Common myeloid progenitor, CD34-positive (primary cell): Measurements from ENCODE around the gene NRL.
A peak's percentile ranks its signal among the peaks of the same experiment; 100 is the strongest.

ENCODE experiments used
- CTCF ChIA-PET: fragments of 350-600 bp; sonication (Branson Sonifier 250); formaldehyde crosslinking; loops from one replicate; lab custom pipeline; 2021; ENCODE audit warnings: antibody characterized with exemption; lab: Charles Lee
- POLR2A ChIA-PET: fragments of 350-600 bp; sonication (Branson Sonifier 250); formaldehyde crosslinking; loops from one replicate; lab custom pipeline; 2021; ENCODE audit warnings: antibody characterized with exemption; lab: Charles Lee
- DNase-seq, 3 donors: peaks; one replicate each; pipeline versions ENCODE4 v3.0.0 to v3.0.0-alpha.2; 2013
- H3K27ac ChIP-seq, 2 experiments: 1 replicate in 1 of 2; 2 replicates in 1 of 2; pipeline ENCODE4 v1.7.0; 2013; ENCODE audit warnings: inconsistent platforms in 2 of 2, low read length in 2 of 2, mild to moderate bottlenecking in 2 of 2, low read depth in 1 of 2, moderate library complexity in 1 of 2; ENCODE audit not compliant: severe bottlenecking in 2 of 2, insufficient read depth in 1 of 2, poor library complexity in 1 of 2
- H3K27me3 ChIP-seq, 5 experiments: replicated peaks in 2 of 5; 1 replicate in 3 of 5; 2 replicates in 2 of 5; pipeline versions ENCODE4 v1.6.1 to v1.7.0; 2013; ENCODE audit warnings: low read length in 4 of 5, mild to moderate bottlenecking in 2 of 5, moderate library complexity in 2 of 5, inconsistent platforms in 1 of 5; ENCODE audit not compliant: insufficient read depth in 5 of 5, control insufficient read depth in 4 of 5
- H3K36me3 ChIP-seq, 4 experiments: 1 replicate in 2 of 4; 2 replicates in 2 of 4; pipeline versions ENCODE4 v1.6.1 to v1.7.0; 2013; ENCODE audit warnings: low read length in 3 of 4, control low read depth in 1 of 4, mild to moderate bottlenecking in 1 of 4; ENCODE audit not compliant: control insufficient read depth in 4 of 4, insufficient read depth in 4 of 4
- H3K4me1 ChIP-seq, 4 experiments: 1 replicate in 3 of 4; 2 replicates in 1 of 4; pipeline versions ENCODE4 v1.6.1 to v1.7.1; 2013; ENCODE audit warnings: low read length in 3 of 4, mild to moderate bottlenecking in 3 of 4, control low read depth in 1 of 4, inconsistent platforms in 1 of 4, moderate library complexity in 1 of 4; ENCODE audit not compliant: control insufficient read depth in 4 of 4, insufficient read depth in 4 of 4; ENCODE audit errors: control extremely low read depth in 1 of 4
- H3K4me3 ChIP-seq, 7 experiments: 1 replicate in 4 of 7; 2 replicates in 3 of 7; pipeline versions ENCODE4 v1.5.1 to v1.7.0; 2013; ENCODE audit warnings: mild to moderate bottlenecking in 7 of 7, low read length in 6 of 7, moderate library complexity in 6 of 7, inconsistent platforms in 2 of 7, low read depth in 2 of 7, control low read depth in 1 of 7; ENCODE audit not compliant: insufficient read depth in 4 of 7, control insufficient read depth in 1 of 7; ENCODE audit errors: extremely low read depth in 1 of 7
- H3K9me3 ChIP-seq, 5 experiments: 1 replicate in 4 of 5; 2 replicates in 1 of 5; pipeline versions ENCODE4 v1.6.1 to v1.7.1; 2013; ENCODE audit warnings: low read length in 4 of 5, mild to moderate bottlenecking in 2 of 5, inconsistent platforms in 1 of 5, low read depth in 1 of 5, moderate library complexity in 1 of 5; ENCODE audit not compliant: control insufficient read depth in 4 of 5, insufficient read depth in 2 of 5; ENCODE audit errors: control extremely low read depth in 1 of 5
- WGBS: methylation state at CpG from one replicate; pipeline ENCODE4 v1.1.5; 2013; ENCODE audit not compliant: insufficient coverage; 5-methylcytosine and 5-hydroxymethylcytosine counted together

Gene NRL

GRCh38 chr14:24056800-24057184, 58.0 kb downstream of the NRL start:
- whole genome bisulfite sequencing = 91% methylated on average over 7 of the region's 8 CpGs
- no peak for DNase-seq
- ChIA-PET CTCF (interaction anchor here (0.7 to 12.7 kb wide), 15 partner anchors 10 to 106 kb away, joined by 3 to 188 read pairs (median 11); partner anchors contain the start of genes CPNE6, EMC9, IRF9 and PCK2), POLR2A (interaction anchor here (1.4 kb wide), 1 partner anchor 23 kb away, joined by 7 read pairs; no protein-coding TSS in a partner anchor)
- Histone ChIP-seq H3K4me3 (no peak overlapping the region), H3K27ac (no peak overlapping the region), H3K4me1 (peaks cover 0 to 10% (median 10%) of the 10 kb centered on the region in 4 experiments), H3K9me3 (no peaks in the 10 kb centered on the region), H3K36me3 (no peaks in the 10 kb centered on the region), H3K27me3 (peaks cover 0 to 14% (median 9%) of the 10 kb centered on the region in 5 experiments)

GRCh38 chr14:24055971-24056799, 58.6 kb downstream of the NRL start:
- Histone ChIP-seq H3K9me3 (no peaks in the 10 kb centered on the region), H3K4me3 (no peak overlapping the region), H3K4me1 (peaks cover 0 to 16% (median 15%) of the 10 kb centered on the region in 4 experiments), H3K27ac (no peak overlapping the region), H3K36me3 (no peaks in the 10 kb centered on the region), H3K27me3 (peaks cover 0 to 15% (median 9%) of the 10 kb centered on the region in 5 experiments)
- ChIA-PET CTCF (interaction anchor here (0.7 to 12.7 kb wide), 11 partner anchors 12 to 105 kb away, joined by 3 to 188 read pairs (median 11); partner anchors contain the start of genes CPNE6, EMC9, IRF9 and PCK2), POLR2A (interaction anchor here (1.4 kb wide), 1 partner anchor 24 kb away, joined by 7 read pairs; no protein-coding TSS in a partner anchor)
- 97% methylated on average over 7 of the region's 10 CpGs for WGBS
- no peak for DNase-seq

- WGBS = 88% methylated on average over 5 of the region's 9 CpGs
- POLR2A ChIA-PET = no interaction called here
- Histone ChIP-seq H3K36me3 (no peaks in the 10 kb centered on the region), H3K4me1 (peaks cover 0 to 16% (median 16%) of the 10 kb centered on the region in 4 experiments), H3K9me3 (no peaks in the 10 kb centered on the region), H3K27ac (no peak overlapping the region), H3K27me3 (peaks cover 0 to 15% (median 9%) of the 10 kb centered on the region in 5 experiments), H3K4me3 (no peak overlapping the region)
- no peak for DNase-seq
- CTCF ChIA-PET = interaction anchor here (0.6 to 12.7 kb wide), 7 partner anchors 11 to 107 kb away, joined by 3 to 188 read pairs (median 5); partner anchors contain the start of genes CPNE6, IRF9 and PCK2
Measured at GRCh38 chr14:24054646-24055045, 60.1 kb downstream of the NRL start.

GRCh38 chr14:24054324-24054641, 60.5 kb downstream of the NRL start:
- CTCF ChIA-PET = interaction anchor here (0.9 to 12.7 kb wide), 7 partner anchors 12 to 107 kb away, joined by 3 to 188 read pairs (median 5); partner anchors contain the start of genes CPNE6, IRF9 and PCK2
- Histone ChIP-seq H3K4me3 (no peak overlapping the region), H3K27me3 (peaks cover 0 to 15% (median 9%) of the 10 kb centered on the region in 5 experiments), H3K4me1 (peaks cover 0 to 16% (median 16%) of the 10 kb centered on the region in 4 experiments), H3K36me3 (no peaks in the 10 kb centered on the region), H3K27ac (no peak overlapping the region), H3K9me3 (no peaks in the 10 kb centered on the region)
- POLR2A ChIA-PET = no interaction called here
- DNase-seq = no peak
- WGBS = 92% methylated on average over 6 of the region's 6 CpGs

- Histone ChIP-seq H3K36me3 (no peaks in the 10 kb centered on the region), H3K27me3 (peaks cover 0 to 15% (median 9%) of the 10 kb centered on the region in 5 experiments), H3K4me1 (peaks cover 0 to 19% (median 17%) of the 10 kb centered on the region in 4 experiments), H3K27ac (no peak overlapping the region), H3K9me3 (no peaks in the 10 kb centered on the region), H3K4me3 (no peak overlapping the region)
- no peak for DNase-seq
- 98% methylated on average over 6 of the region's 10 CpGs for WGBS
- ChIA-PET POLR2A (no interaction called here), CTCF (interaction anchor here (0.9 to 12.7 kb wide), 7 partner anchors 13 to 108 kb away, joined by 3 to 188 read pairs (median 5); partner anchors contain the start of genes CPNE6, IRF9 and PCK2)
Measured at GRCh38 chr14:24053548-24054323, 61.0 kb downstream of the NRL start.

- Histone ChIP-seq H3K4me3 (peak overlapping the region in 4 of 7 experiments; percentile 17 to 86 (median 78)), H3K27me3 (peaks cover 0 to 15% (median 9%) of the 10 kb centered on the region in 5 experiments), H3K4me1 (peaks cover 0 to 20% (median 17%) of the 10 kb centered on the region in 4 experiments), H3K27ac (no peak overlapping the region), H3K36me3 (no peaks in the 10 kb centered on the region), H3K9me3 (no peaks in the 10 kb centered on the region)
- no peak for DNase-seq
- ChIA-PET CTCF (interaction anchor here (1.2 to 12.7 kb wide), 8 partner anchors 8 to 56 kb away, joined by 3 to 188 read pairs (median 7); partner anchors contain the start of genes CPNE6 and PCK2), POLR2A (no interaction called here)
- WGBS = 78% methylated on average over 7 of the region's 20 CpGs
Measured at GRCh38 chr14:24052656-24053547, 61.8 kb downstream of the NRL start.
